Thyroid gland (tissue), 4 donors: ENCODE measurements around the gene SLC17A7.

Source experiments
- CTCF ChIP-seq, 6 experiments: fragments of 200-600 bp in 3 of 6; fragments of 450-650 bp in 3 of 6; sonication (generic) in 3 of 6; IDR thresholded peaks; one replicate each; pipeline ENCODE4 v1.5.1; 2016 to 2019; ENCODE audit warnings: antibody characterized with exemption in 6 of 6, mild to moderate bottlenecking in 2 of 6, inconsistent platforms in 1 of 6, moderate library complexity in 1 of 6
- POLR2A ChIP-seq, 2 donors: fragments of 450-650 bp; IDR thresholded peaks; one replicate each; pipeline ENCODE4 v1.6.1; 2017; ENCODE audit warnings: antibody characterized with exemption in 2 of 2, mild to moderate bottlenecking in 2 of 2, moderate library complexity in 1 of 2

GRCh38 chr19:49430678-49431329 is 10.5 kb downstream of the SLC17A7 start:
- no peak for TF ChIP-seq POLR2A (IDR thresholded peaks at IDR 0.05)
- no peak for TF ChIP-seq CTCF (IDR thresholded peaks at IDR 0.05)
